ENCODE data around the gene OR4K17. TPM values are rescaled to one million over a fixed set of nuclear protein-coding genes. Genes with fewer than 3 reads are reported as not detected.
"Not testable (repeated sequence)": the region's sequence is repeated elsewhere in the genome, so short reads cannot be mapped to it uniquely, and the experiment has no call there.

The OR4K17 gene
- total and polyA plus RNA-seq, 10 of the 15 experiments (the other 5 are each of a cell fraction or from before 2014, with no cell fraction given): not detected

GRCh38 chr14:20093442-20093841 is 17.1 kb upstream of the OR4K17 start (continued):
- TF ChIP-seq MEF2A (IDR thresholded peaks at IDR 0.05; ENCODE audit: insufficient read depth, low read depth, low read length) (no peak), RELB (IDR thresholded peaks at IDR 0.05; ENCODE audit: low read depth) (no peak), CHD4 (IDR thresholded peaks at IDR 0.05) (no peak)

- H3K4me2 ChIP-seq (ENCODE audit: control insufficient read depth, insufficient read depth); RAD21 ChIA-PET (ENCODE audit: unreplicated experiment); BruUV-seq (replicated peaks); H4K20me1 ChIP-seq (ENCODE audit: control insufficient read depth, insufficient read depth); H3K9ac ChIP-seq (ENCODE audit: control insufficient read depth, insufficient read depth, low read length); CTCF ChIA-PET; SMC1A ChIA-PET (ENCODE audit: uncharacterized antibody, unreplicated experiment); H3K4me1 ChIP-seq (ENCODE audit: control insufficient read depth, insufficient read depth, low read length); H3K79me2 ChIP-seq (ENCODE audit: control insufficient read depth, insufficient read depth, low read length); FAIRE-seq; H3K36me3 ChIP-seq (ENCODE audit: control insufficient read depth in 2 of 2, insufficient read depth in 2 of 2, low read length in 1 of 2); ATAC-seq; H2AFZ ChIP-seq (ENCODE audit: control insufficient read depth, low read depth, low read length); DNase-seq (ENCODE audit: low read depth, low spot score); H3K9me3 ChIP-seq (replicated peaks; ENCODE audit: control insufficient read depth, insufficient read depth, low read length); intact Hi-C loops (cut with micrococcal nuclease; ENCODE audit: unreplicated experiment); H3K27ac ChIP-seq (ENCODE audit: control insufficient read depth, insufficient read depth); H3K4me3 ChIP-seq; H3K27me3 ChIP-seq (replicated peaks in 1 of 2; ENCODE audit: control insufficient read depth in 2 of 2, insufficient read depth in 2 of 2, low read length in 1 of 2); POLR2A ChIA-PET: not testable (repeated sequence)
- 62% methylated on average over 14 of the region's 32 CpGs for WGBS (ENCODE audit: insufficient coverage, insufficient replicate concordance, low lambda C conversion rate, missing lambda C conversion rate)
- in situ Hi-C loops (cut with MboI): loop anchor here (10.0 kb wide), 1 partner anchor 46 kb away; no protein-coding TSS in a partner anchor
Observed at GRCh38 chr14:20098926-20099770, 11.4 kb upstream of the OR4K17 start.
